Stimulated activated CD4-positive, alpha-beta T cell treated with anti-CD3 and anti-CD28 coated beads, Interleukin-1b, Interleukin-23, amount 100 ng/mL, for 48 hours (primary cell): ENCODE measurements around the gene C22orf23.

ENCODE experiments used
- DNase-seq: peaks from one replicate; pipeline ENCODE4 v3.0.0-alpha.2; 2020

Gene C22orf23

GRCh38 chr22:37923927-37924326 is 29.5 kb downstream of the C22orf23 start:
- DNase-seq: no peak

- DNase-seq: no peak
Measured at GRCh38 chr22:37922191-37922590, 31.2 kb downstream of the C22orf23 start.

GRCh38 chr22:37920126-37920525 is 33.3 kb downstream of the C22orf23 start:
- no peak for DNase-seq

- no peak for DNase-seq
Measured at GRCh38 chr22:37918580-37919270, 34.7 kb downstream of the C22orf23 start.

- DNase-seq: no peak
Measured at GRCh38 chr22:37917874-37918548, 35.4 kb downstream of the C22orf23 start.

- no peak for DNase-seq
Measured at GRCh38 chr22:37916311-37916710, 37.1 kb downstream of the C22orf23 start.

- DNase-seq: no peak
Measured at GRCh38 chr22:37913233-37913721, 40.1 kb downstream of the C22orf23 start.

- DNase-seq: no peak
Measured at GRCh38 chr22:37912171-37912570, 41.2 kb downstream of the C22orf23 start.

GRCh38 chr22:37911697-37912096 is 41.7 kb downstream of the C22orf23 start:
- no peak for DNase-seq

- DNase-seq: no peak
Measured at GRCh38 chr22:37910890-37911672, 42.3 kb downstream of the C22orf23 start.

GRCh38 chr22:37909766-37910165 is 43.6 kb downstream of the C22orf23 start:
- DNase-seq: no peak

- DNase-seq: no peak
Measured at GRCh38 chr22:37907036-37907954, 46.1 kb downstream of the C22orf23 start.

- peak; percentile 28 for DNase-seq
Measured at GRCh38 chr22:37906364-37907008, 46.9 kb downstream of the C22orf23 start.

GRCh38 chr22:37905534-37906363 is 47.7 kb downstream of the C22orf23 start, which contains the start of gene MICALL1:
Gene MICALL1, plus strand, starts transcription at chr22:37906297. Its CDS starts 126 bp downstream, at chr22:37906423.
- DNase-seq: peak; percentile 42

- DNase-seq: peak; percentile 46
Measured at GRCh38 chr22:37904572-37905533, 48.5 kb downstream of the C22orf23 start.

- no peak for DNase-seq
Measured at GRCh38 chr22:37898441-37899181, 54.8 kb downstream of the C22orf23 start.

- no peak for DNase-seq
Measured at GRCh38 chr22:37897807-37898206, 55.6 kb downstream of the C22orf23 start.

GRCh38 chr22:37896939-37897338 is 56.5 kb downstream of the C22orf23 start:
- DNase-seq: no peak

GRCh38 chr22:37896181-37896592 is 57.2 kb downstream of the C22orf23 start:
- DNase-seq: peak; percentile 43
